Activated CD4-positive, alpha-beta T cell treated with anti-CD3 and anti-CD28 coated beads for 36 hours (primary cell): ENCODE data around the gene C11orf91. TPM values are rescaled to one million over a fixed set of nuclear protein-coding genes. Genes with fewer than 3 reads are reported as not detected.
A peak's percentile ranks its signal among the peaks of the same experiment; 100 is the strongest.
"Not testable (repeated sequence)": the region's sequence is repeated elsewhere in the genome, so short reads cannot be mapped to it uniquely, and the experiment has no call there.

ENCODE experiments used
- ATAC-seq: fragments of 200-7000 bp; cut with Tn5 transposase; one replicate; pipeline ENCODE4 v1.10.0; 2021; ENCODE audit warnings: mild to moderate bottlenecking, moderate library complexity
- CTCF ChIA-PET: fragments of 350-600 bp; sonication (Branson Sonifier 250); formaldehyde crosslinking; loops from one replicate; lab custom pipeline; 2021; ENCODE audit warnings: antibody characterized with exemption; lab: Charles Lee
- POLR2A ChIA-PET: fragments of 350-600 bp; sonication (Branson Sonifier 250); formaldehyde crosslinking; loops from one replicate; lab custom pipeline; 2021; ENCODE audit warnings: antibody characterized with exemption, inconsistent platforms; lab: Charles Lee
- DNase-seq: peaks from one replicate; pipeline ENCODE4 v3.0.0-alpha.2; 2020
- H3K27ac Mint-ChIP-seq: one replicate; pipeline ENCODE4 v1.8.0; 2021; ENCODE audit warnings: mixed read lengths
- H3K27me3 Mint-ChIP-seq: one replicate; pipeline ENCODE4 v1.8.0; 2021; ENCODE audit warnings: mixed read lengths
- H3K36me3 Mint-ChIP-seq: one replicate; pipeline ENCODE4 v1.8.0; 2021; ENCODE audit warnings: low read depth, mixed read lengths
- H3K4me1 Mint-ChIP-seq: one replicate; pipeline ENCODE4 v1.8.0; 2021; ENCODE audit warnings: mixed read lengths
- H3K4me3 Mint-ChIP-seq: one replicate; pipeline ENCODE4 v1.8.0; 2021; ENCODE audit warnings: mild to moderate bottlenecking, moderate library complexity, mixed read lengths
- H3K9me3 Mint-ChIP-seq: one replicate; pipeline ENCODE4 v1.8.0; 2021; ENCODE audit warnings: low read depth, mixed read lengths
- intact Hi-C, 2 experiments: fragments of 100-400 bp; cut with DNase I in 1 of 2; cut with micrococcal nuclease in 1 of 2; formaldehyde crosslinking; loops; one replicate each; pipeline versions ENCODE4 v1.14.2 to v1.15.1; 2022 to 2024; cut with DNase I, micrococcal nuclease
- total RNA-seq, 2 experiments: library from RNA; stranded (reverse); gene quantifications; one replicate each; pipeline ENCODE4 v1.2.3, GENCODE V29; 2021

C11orf91 gene
- total RNA-seq, 2 experiments from 2014 or later = not detected

GRCh38 chr11:33707831-33708230, 7.2 kb upstream of the C11orf91 start:
- H3K27ac Mint-ChIP-seq, H3K9me3 Mint-ChIP-seq, ATAC-seq, DNase-seq, intact Hi-C loops, H3K4me3 Mint-ChIP-seq, H3K4me1 Mint-ChIP-seq, POLR2A ChIA-PET, H3K27me3 Mint-ChIP-seq: not testable (repeated sequence)
- CTCF ChIA-PET = interaction anchor here (1.3 kb wide), 1 partner anchor 8 kb away, joined by 5 read pairs; no protein-coding TSS in a partner anchor
- peaks cover 12% of the 10 kb centered on the region for H3K36me3 Mint-ChIP-seq

- Mint-ChIP-seq H3K36me3 (peaks cover 12% of the 10 kb centered on the region), H3K4me3 (no peak overlapping the region), H3K27ac (no peak overlapping the region), H3K9me3 (no peaks in the 10 kb centered on the region), H3K4me1 (no peaks in the 10 kb centered on the region), H3K27me3 (no peaks in the 10 kb centered on the region)
- ChIA-PET CTCF (interaction anchor here (0.8 to 1.6 kb wide), 3 partner anchors 9 to 36 kb away, joined by 3 to 6 read pairs (median 5); no protein-coding TSS in a partner anchor), POLR2A (no interaction called here)
- DNase-seq (no peak), ATAC-seq (no peak)
- intact Hi-C loops = no loop called here
Measured at GRCh38 chr11:33706966-33707365, 6.3 kb upstream of the C11orf91 start.

GRCh38 chr11:33706546-33706945, 5.9 kb upstream of the C11orf91 start:
- POLR2A ChIA-PET = no interaction called here
- intact Hi-C loops = no loop called here
- H3K4me1 Mint-ChIP-seq = no peaks in the 10 kb centered on the region
- no peak overlapping the region for H3K4me3 Mint-ChIP-seq
- DNase-seq (no peak), ATAC-seq (no peak)
- no peaks in the 10 kb centered on the region for H3K9me3 Mint-ChIP-seq
- peaks cover 12% of the 10 kb centered on the region for H3K36me3 Mint-ChIP-seq
- H3K27me3 Mint-ChIP-seq = no peaks in the 10 kb centered on the region
- H3K27ac Mint-ChIP-seq = no peak overlapping the region
- CTCF ChIA-PET = interaction anchor here (0.8 to 1.6 kb wide), 3 partner anchors 9 to 36 kb away, joined by 3 to 6 read pairs (median 5); no protein-coding TSS in a partner anchor

GRCh38 chr11:33704240-33705002, 3.8 kb upstream of the C11orf91 start:
- ChIA-PET POLR2A (no interaction called here), CTCF (interaction anchor here (0.6 to 2.3 kb wide), 6 partner anchors 10 to 123 kb away, joined by 3 to 7 read pairs (median 3); no protein-coding TSS in a partner anchor)
- ATAC-seq (no peak), DNase-seq (no peak)
- Mint-ChIP-seq H3K4me3 (no peak overlapping the region), H3K27ac (no peak overlapping the region), H3K4me1 (peaks cover 10% of the 10 kb centered on the region), H3K9me3 (no peaks in the 10 kb centered on the region), H3K27me3 (peaks cover 4% of the 10 kb centered on the region), H3K36me3 (peaks cover 7% of the 10 kb centered on the region)
- intact Hi-C loops = loop anchor here in 1 of 2 experiments (5.0 kb wide), 1 partner anchor 1122 kb away; the partner anchor contains the start of gene EIF3M

GRCh38 chr11:33703788-33704187, 3.2 kb upstream of the C11orf91 start:
- peaks cover 10% of the 10 kb centered on the region for H3K4me1 Mint-ChIP-seq
- peaks cover 4% of the 10 kb centered on the region for H3K27me3 Mint-ChIP-seq
- no peaks in the 10 kb centered on the region for H3K9me3 Mint-ChIP-seq
- no peak for ATAC-seq
- CTCF ChIA-PET = interaction anchor here (2.3 kb wide), 1 partner anchor 13 kb away, joined by 6 read pairs; no protein-coding TSS in a partner anchor
- DNase-seq = no peak
- no peak overlapping the region for H3K4me3 Mint-ChIP-seq
- intact Hi-C loops = loop anchor here in 1 of 2 experiments (5.0 kb wide), 1 partner anchor 1121 kb away; the partner anchor contains the start of gene EIF3M
- POLR2A ChIA-PET = no interaction called here
- H3K36me3 Mint-ChIP-seq = peaks cover 1% of the 10 kb centered on the region
- no peak overlapping the region for H3K27ac Mint-ChIP-seq

GRCh38 chr11:33703234-33703633, 2.6 kb upstream of the C11orf91 start:
- ChIA-PET CTCF (interaction anchor here (3.8 kb wide), 1 partner anchor 12 kb away, joined by 16 read pairs; no protein-coding TSS in a partner anchor), POLR2A (no interaction called here)
- Mint-ChIP-seq H3K36me3 (no peaks in the 10 kb centered on the region), H3K4me1 (peaks cover 10% of the 10 kb centered on the region), H3K4me3 (no peak overlapping the region), H3K9me3 (no peaks in the 10 kb centered on the region), H3K27me3 (peaks cover 4% of the 10 kb centered on the region), H3K27ac (no peak overlapping the region)
- intact Hi-C loops = loop anchor here in 1 of 2 experiments (5.0 kb wide), 1 partner anchor 1121 kb away; the partner anchor contains the start of gene EIF3M
- ATAC-seq (no peak), DNase-seq (no peak)

- intact Hi-C loops = loop anchor here (2.0 to 5.0 kb wide), 4 partner anchors 71 to 1119 kb away; partner anchors contain the start of genes EIF3M (in 1 of the 2) and QSER1 (in 1 of the 2)
- peaks cover 13% of the 10 kb centered on the region for H3K4me1 Mint-ChIP-seq
- no peak for DNase-seq
- CTCF ChIA-PET = interaction anchor here (0.5 to 3.8 kb wide), 6 partner anchors 14 to 740 kb away, joined by 4 to 16 read pairs (median 4); no protein-coding TSS in a partner anchor
- POLR2A ChIA-PET = interaction anchor here (0.6 to 0.7 kb wide), 2 partner anchors 9 to 56 kb away, joined by 3 read pairs; no protein-coding TSS in a partner anchor
- H3K4me3 Mint-ChIP-seq = peak overlapping the region; percentile 74
- H3K27ac Mint-ChIP-seq = peak overlapping the region; percentile 45
- H3K36me3 Mint-ChIP-seq = no peaks in the 10 kb centered on the region
- peaks cover 11% of the 10 kb centered on the region for H3K27me3 Mint-ChIP-seq
- no peaks in the 10 kb centered on the region for H3K9me3 Mint-ChIP-seq
- no peak for ATAC-seq
Measured at GRCh38 chr11:33701302-33702230, 940 bp upstream of the C11orf91 start.

GRCh38 chr11:33700063-33700501, 544 bp downstream of the C11orf91 start:
- no peaks in the 10 kb centered on the region for H3K9me3 Mint-ChIP-seq
- ATAC-seq (no peak), DNase-seq (no peak)
- intact Hi-C loops = loop anchor here (1.0 to 5.0 kb wide), 8 partner anchors 31 to 1118 kb away; partner anchors contain the start of genes CD59 (in 2 of the 2), EIF3M (in 1 of the 2), FBXO3 (in 1 of the 2) and HIPK3 (in 1 of the 2)
- no peaks in the 10 kb centered on the region for H3K36me3 Mint-ChIP-seq
- ChIA-PET CTCF (interaction anchor here (0.7 to 3.8 kb wide), 3 partner anchors 15 to 57 kb away, joined by 3 to 16 read pairs (median 4); no protein-coding TSS in a partner anchor), POLR2A (interaction anchor here (0.6 kb wide), 1 partner anchor 782 kb away, joined by 7 read pairs; no protein-coding TSS in a partner anchor)
- H3K4me3 Mint-ChIP-seq = peak overlapping the region; percentile 50
- H3K27me3 Mint-ChIP-seq = peaks cover 16% of the 10 kb centered on the region
- peaks cover 18% of the 10 kb centered on the region for H3K4me1 Mint-ChIP-seq
- peak overlapping the region; percentile 40 for H3K27ac Mint-ChIP-seq

- Mint-ChIP-seq H3K4me3 (peak overlapping the region; percentile 50), H3K27ac (peak overlapping the region; percentile 40), H3K9me3 (no peaks in the 10 kb centered on the region), H3K4me1 (peaks cover 18% of the 10 kb centered on the region), H3K27me3 (peaks cover 16% of the 10 kb centered on the region), H3K36me3 (no peaks in the 10 kb centered on the region)
- no peak for DNase-seq
- CTCF ChIA-PET = interaction anchor here (0.7 to 3.8 kb wide), 2 partner anchors 16 to 57 kb away, joined by 3 to 16 read pairs; no protein-coding TSS in a partner anchor
- POLR2A ChIA-PET = no interaction called here
- no peak for ATAC-seq
- intact Hi-C loops = loop anchor here (1.0 to 5.0 kb wide), 8 partner anchors 32 to 1117 kb away; partner anchors contain the start of genes CD59 (in 2 of the 2), EIF3M (in 1 of the 2), FBXO3 (in 1 of the 2) and HIPK3 (in 1 of the 2)
Measured at GRCh38 chr11:33699515-33700062, 1.0 kb downstream of the C11orf91 start.

- ChIA-PET POLR2A (no interaction called here), CTCF (no interaction called here)
- Mint-ChIP-seq H3K36me3 (no peaks in the 10 kb centered on the region), H3K27me3 (peaks cover 16% of the 10 kb centered on the region), H3K9me3 (no peaks in the 10 kb centered on the region), H3K4me1 (peaks cover 18% of the 10 kb centered on the region), H3K4me3 (no peak overlapping the region), H3K27ac (no peak overlapping the region)
- ATAC-seq (no peak), DNase-seq (no peak)
- intact Hi-C loops = no loop called here
Measured at GRCh38 chr11:33698921-33699320, 1.7 kb downstream of the C11orf91 start.
